HG02885 (cell line): ENCODE measurements around the gene ZNF263.
"Not testable (repeated sequence)": the region's sequence is repeated elsewhere in the genome, so short reads cannot be mapped to it uniquely, and the experiment has no call there.

Experiments used
- ATAC-seq: cut with Tn5 transposase; IDR thresholded peaks from one replicate; pipeline ENCODE4 v1.9.1; 2021; ENCODE audit warnings: mild to moderate bottlenecking; ENCODE audit not compliant: unreplicated experiment, poor library complexity

ZNF263 gene

DNA sequence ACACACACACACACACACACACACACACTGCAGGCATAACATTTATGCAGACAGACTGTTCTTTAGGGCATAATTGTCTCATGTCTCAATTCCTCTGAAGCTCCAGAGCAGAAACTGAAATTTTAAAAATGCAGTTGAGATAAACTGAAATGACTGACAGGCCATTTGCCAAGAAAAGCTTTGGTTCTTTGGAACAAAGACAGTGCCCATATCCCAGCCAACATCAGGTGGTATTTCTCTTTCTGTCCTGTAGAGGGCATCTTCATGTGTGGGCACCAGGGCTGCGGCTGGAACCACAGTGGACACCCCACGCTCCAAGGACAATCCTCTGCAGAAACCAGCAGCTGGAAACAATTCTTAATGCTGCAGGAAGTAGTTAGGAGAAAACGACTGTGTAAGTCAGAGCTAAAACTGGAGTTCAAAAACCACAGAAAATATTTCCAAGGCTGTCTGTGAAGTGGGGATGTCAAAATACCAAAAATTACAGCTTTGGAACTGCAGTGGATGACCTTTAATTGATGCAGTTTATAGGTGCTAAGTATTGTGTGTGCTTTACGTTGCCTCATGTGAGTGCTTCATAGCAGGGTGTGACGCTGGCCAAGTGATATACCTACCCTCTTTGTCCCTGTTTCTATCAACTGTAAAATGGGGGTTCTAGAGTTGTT is 16.3 kb upstream of the ZNF263 start:
- no peak for ATAC-seq

DNA sequence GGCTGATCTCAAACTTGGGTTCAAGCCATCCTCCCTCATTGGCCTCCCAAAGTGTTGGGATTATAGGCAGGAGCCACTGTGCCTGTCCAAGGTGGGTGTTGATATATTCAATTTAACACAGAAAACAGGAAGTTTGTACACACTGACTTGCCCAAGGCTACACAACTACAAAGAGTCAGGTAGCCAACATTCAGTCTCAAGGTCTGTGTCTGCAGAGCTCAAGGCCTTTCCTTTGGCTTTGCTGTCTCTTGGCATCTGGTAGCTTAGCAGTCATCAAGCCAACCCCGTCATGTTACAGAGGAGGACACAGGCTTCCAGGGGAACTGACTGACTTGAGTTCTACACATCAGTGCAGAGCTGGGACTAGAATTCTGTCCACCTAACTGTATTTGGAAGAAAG is 15.0 kb upstream of the ZNF263 start:
- ATAC-seq, result no peak

DNA sequence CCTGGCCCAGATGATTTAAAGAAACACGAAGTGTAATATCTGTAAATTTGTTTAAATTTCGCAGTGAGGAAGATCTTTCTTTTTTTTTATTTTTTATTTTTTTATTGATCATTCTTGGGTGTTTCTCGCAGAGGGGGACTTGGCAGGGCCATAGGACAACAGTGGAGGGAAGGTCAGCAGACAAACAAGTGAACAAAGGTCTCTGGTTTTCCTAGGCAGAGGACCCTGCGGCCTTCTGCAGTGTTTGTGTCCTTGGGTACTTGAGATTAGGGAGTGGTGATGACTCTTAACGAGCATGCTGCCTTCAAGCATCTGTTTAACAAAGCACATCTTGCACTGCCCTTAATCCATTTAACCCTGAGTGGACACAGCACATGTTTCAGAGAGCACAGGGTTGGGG is 12.6 kb upstream of the ZNF263 start:
- ATAC-seq, result not testable (repeated sequence)

DNA sequence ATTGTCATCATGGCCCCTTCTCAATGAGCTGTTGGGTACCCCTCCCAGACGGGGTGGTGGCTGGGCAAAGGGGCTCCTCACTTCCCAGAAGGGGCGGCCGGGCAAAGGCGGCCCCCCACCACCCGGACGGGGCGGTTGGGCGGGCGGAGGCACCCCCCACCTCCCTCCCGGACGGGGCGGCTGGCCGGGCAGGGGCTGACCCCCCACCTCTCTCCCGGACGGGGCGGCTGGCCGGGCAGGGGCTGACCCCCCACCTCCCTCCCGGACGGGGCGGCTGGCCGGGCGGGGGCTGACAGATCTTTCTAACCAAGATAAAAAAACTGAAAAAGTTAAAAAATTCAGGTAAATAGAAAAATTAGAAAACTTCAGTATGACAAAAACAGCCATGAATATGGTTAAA is 12.0 kb upstream of the ZNF263 start:
- not testable (repeated sequence) for ATAC-seq

DNA sequence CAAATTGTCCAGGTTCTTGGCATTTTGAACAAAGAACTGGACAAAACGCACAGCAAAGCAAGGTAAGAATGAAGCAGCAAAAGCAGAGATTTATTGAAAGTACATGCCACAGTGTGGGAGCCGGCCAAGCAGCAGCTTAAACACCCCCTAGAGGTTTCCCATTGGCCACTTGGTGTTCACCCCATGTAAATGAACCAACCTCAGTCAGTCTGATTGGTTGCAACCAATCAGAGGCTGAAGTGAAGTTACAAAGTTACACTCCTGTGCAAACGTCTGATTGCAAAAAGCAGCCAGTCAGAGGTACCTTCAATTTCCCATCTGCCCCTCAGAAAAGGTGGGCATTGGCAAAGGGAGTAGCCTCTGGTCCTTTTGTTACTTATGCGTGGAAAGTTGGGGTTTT is 8.8 kb upstream of the ZNF263 start:
- no peak for ATAC-seq

DNA sequence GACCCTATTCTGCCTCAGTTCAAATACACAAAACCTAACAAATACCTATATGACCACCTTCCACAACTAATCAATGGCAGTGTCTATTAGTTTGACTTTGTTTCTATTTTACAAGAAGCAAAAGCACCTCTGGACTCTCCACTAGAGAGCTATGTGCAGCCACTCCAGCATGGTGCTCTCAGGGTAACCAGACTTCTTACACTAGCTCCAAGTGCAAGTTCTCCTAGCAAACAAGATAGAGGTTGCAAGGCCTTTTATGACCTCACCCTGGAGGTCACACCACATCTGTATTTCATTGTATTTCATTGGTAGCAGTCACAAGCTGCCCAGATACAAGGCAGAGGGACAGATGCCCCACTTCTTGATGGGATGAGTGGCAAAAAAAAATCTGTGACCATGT is 8.3 kb upstream of the ZNF263 start:
- no peak for ATAC-seq

DNA sequence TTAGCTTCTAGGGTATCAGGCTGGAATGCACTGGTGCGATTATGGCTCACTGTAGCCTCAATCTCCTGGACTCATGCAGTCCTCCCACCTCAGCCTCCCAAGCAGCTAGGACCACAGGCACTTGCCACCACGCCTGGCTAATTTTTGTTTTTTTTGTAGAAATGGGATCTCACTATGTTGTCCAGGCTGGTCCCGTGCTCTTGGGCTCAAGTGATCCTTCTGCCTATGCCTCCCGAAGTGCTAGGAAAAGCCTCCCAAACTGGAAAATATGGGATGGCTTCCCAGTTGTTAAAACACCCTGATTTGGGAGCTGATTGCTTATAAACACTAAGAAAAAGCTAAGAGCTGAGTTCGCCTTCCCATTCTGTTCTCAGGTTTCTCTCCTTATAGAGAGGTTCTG is 6.6 kb upstream of the ZNF263 start:
- no peak for ATAC-seq

DNA sequence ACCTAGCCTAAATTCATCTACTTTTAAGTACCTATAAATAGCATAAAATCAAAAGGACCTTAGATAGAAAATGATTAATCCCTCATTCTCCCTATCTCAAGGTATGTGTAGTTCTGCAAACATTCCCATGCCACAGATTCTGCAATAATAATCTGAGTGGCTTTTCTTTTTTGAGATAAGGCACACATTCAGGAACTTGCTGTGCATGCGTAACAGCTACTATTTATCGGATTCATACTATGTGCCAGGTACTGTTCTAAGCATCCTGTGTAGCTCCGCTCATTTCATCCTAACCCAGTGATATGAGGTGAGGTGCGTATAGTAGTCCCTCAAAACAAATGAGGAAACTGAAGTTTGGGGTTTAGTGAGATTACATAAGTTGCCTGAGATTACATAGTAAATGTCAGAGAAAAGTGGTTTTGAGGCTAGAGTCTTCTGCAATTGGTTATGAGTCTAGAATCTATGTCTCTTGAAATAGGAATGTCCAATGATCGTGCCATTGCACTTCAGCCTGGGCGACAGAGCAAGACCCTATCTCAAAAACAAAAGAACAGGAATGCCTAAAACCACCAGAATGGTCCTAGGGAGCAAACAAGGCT is 2.0 kb upstream of the ZNF263 start:
- ATAC-seq, result no peak

DNA sequence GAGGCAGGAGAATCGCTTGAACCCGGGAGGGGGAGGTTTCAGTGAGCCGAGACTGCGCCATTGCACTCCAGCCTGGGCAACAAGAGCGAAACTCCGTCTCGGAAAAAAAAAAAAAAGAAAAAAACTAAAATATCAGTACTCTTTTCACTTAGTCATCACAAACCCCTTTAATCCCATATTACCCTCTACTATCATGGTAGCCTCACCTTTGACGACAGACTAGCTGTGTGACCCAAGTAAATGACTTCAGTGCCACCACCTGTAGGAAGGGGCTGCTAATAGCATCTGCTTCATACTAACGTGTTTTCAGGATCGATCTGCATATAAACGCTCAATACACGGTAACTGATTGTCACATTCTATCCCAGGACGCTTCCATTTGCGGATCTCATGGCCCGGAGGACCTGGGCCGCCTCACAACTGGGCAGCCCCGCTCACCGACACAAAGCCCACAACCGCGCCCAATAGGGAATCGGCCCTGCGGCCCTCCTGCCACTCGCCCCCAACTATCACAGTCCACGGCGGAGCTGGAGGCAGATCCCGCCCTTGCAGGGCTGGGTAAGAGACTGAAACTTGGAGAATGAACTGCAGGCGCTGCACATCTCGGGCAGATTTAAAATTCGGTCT is 1.1 kb upstream of the ZNF263 start:
- ATAC-seq, result peak; percentile 13

DNA sequence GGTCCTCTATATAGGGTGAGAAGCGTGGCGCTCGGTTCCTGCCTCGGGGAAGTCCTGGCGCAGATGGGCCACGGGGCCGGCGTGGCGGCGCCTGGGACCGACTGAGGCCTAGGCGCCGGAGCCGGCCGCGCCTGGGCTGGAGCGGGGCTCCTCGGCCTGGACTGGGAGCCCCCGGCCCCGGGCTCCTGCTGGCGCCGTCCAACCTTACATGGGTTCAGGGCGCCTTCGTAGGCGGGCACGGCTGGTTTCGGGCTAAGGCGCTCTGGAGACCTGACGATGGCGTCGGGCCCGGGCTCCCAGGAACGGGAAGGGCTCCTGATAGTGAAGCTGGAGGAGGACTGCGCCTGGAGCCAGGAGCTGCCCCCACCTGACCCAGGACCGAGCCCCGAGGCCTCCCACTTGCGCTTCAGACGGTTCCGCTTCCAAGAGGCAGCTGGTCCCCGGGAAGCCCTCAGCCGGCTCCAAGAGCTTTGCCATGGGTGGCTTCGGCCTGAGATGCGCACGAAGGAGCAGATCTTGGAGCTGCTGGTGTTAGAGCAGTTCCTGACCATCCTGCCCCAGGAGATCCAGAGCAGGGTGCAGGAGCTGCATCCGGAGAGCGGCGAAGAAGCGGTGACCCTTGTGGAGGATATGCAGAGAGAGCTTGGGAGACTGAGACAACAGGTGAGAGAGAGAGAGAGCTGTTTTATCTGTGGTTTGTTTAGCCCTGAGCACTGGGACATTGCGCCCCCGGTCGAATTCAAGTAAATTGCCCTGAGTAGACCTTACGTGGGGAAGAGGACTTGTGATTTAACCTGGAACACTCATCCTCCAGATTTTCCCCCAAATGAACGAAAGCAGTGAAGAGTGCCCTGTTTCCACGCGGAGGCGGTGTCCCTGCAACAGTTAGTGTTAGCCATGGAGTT is 504 bp downstream of the ZNF263 start:
- ATAC-seq, result peak; percentile 1

DNA sequence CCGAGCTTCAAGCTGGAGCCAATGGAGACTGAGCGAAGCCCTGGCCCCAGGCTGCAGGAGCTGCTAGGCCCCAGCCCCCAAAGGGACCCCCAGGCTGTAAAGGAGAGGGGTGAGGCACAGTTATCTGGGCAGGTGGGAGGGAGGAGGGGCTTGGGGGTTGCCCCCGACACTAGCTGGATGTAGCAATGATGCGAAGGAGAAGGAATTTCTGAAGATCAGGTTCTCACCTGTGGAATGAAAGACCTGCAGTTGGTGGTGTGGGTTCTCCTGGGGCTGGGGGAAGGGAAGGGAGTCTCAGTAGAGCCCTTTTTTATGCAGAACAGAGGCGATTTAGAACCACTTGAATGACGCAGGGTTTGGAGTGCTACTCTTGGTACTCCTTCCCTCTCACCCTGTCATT is 1.8 kb downstream of the ZNF263 start:
- no peak for ATAC-seq

DNA sequence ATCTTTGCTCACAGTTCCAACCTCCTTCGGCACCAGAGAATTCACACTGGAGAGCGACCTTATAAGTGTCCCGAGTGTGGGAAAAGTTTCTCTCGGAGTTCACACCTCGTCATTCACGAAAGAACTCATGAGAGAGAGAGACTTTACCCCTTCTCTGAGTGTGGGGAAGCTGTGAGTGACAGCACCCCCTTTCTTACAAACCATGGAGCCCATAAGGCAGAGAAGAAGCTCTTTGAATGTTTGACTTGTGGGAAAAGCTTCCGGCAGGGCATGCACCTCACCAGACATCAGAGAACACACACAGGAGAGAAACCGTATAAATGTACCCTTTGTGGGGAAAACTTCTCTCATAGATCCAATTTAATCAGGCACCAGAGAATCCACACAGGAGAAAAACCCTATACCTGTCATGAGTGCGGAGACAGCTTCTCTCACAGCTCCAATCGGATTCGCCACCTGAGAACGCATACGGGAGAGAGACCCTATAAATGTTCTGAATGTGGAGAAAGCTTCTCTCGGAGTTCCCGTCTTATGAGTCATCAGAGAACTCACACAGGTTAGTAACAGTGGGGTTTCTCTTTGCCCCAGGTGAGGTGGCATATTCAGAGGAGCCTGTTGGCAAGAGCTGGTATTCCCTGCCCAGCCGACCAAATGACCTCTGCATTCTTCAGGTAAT is 6.8 kb downstream of the ZNF263 start:
- ATAC-seq, result no peak

DNA sequence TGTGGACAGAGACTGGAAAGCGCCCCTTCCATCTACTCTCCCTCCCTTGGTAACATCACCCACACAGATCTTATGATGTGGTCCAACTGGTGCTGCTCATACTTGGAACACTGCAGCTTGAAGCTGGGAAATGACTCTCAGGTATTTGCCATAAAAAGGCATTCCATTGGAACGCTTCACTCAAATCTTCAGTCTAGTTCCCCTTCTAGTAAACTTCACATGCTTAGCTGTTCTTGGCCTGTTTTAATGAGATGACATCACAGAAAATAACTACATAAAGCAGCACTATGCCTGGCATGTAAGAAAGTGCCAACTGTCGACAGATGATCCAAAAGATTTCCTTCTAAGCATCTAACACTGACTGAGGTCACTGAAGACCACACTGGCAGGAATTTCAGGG is 9.3 kb downstream of the ZNF263 start:
- no peak for ATAC-seq

DNA sequence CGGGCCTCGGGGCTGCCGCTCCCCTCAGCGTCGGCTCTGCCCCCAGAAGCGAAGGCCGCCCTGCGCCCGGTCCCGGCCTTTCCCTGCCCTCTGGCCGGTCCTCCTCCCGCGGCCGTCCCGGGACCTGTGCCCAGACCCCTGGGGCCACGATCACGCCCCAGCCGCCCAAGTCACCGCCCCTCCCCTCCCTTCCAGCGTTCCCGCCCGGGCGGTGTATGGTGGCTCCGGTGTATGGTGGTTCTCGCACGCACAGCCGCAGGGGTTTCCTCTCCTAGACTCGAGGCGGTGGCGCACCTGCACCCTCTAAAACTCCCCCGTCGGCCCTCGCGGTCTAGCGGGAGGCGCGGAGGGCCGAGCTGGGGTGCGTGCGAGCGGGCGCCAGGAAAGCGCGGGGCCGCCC is 11.9 kb downstream of the ZNF263 start:
- ATAC-seq, result no peak

DNA sequence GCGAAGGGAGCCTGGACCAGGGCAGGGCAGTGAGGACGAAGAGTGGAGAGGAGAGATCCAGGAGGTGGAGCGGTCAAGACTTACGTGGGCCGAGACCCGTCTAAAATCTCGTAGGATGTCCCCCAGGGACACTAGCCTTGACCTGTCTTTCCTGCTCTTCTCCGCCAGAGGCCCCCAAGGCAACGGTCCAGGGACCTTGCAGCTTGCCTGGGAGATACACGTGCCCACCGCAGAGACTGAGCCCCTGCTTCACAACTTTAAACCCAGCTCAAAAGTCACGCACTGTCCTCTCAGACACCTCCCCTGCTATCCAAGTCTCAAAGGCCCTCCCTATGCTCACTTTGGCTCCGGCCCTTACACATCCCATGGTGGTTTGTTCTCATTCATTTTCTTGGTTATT is 12.5 kb downstream of the ZNF263 start:
- ATAC-seq, result no peak

DNA sequence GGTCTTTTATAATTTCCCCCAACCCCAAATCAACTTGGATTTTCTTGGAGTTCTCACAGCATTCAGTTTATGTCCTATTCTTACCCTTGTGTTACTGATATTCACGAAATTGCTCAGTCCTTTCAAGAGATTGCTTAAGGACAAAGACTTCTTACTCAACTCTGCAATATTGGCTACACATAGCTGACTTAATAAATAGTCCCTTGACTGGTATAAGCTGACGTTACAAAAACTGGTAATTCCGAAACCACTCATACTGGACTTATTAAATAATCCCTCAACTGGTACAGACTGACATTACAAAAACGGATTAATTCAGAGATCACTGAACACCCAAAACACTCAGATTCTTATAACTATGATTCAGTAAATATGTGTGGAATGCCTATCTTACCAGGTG is 21.1 kb downstream of the ZNF263 start:
- ATAC-seq, result no peak

DNA sequence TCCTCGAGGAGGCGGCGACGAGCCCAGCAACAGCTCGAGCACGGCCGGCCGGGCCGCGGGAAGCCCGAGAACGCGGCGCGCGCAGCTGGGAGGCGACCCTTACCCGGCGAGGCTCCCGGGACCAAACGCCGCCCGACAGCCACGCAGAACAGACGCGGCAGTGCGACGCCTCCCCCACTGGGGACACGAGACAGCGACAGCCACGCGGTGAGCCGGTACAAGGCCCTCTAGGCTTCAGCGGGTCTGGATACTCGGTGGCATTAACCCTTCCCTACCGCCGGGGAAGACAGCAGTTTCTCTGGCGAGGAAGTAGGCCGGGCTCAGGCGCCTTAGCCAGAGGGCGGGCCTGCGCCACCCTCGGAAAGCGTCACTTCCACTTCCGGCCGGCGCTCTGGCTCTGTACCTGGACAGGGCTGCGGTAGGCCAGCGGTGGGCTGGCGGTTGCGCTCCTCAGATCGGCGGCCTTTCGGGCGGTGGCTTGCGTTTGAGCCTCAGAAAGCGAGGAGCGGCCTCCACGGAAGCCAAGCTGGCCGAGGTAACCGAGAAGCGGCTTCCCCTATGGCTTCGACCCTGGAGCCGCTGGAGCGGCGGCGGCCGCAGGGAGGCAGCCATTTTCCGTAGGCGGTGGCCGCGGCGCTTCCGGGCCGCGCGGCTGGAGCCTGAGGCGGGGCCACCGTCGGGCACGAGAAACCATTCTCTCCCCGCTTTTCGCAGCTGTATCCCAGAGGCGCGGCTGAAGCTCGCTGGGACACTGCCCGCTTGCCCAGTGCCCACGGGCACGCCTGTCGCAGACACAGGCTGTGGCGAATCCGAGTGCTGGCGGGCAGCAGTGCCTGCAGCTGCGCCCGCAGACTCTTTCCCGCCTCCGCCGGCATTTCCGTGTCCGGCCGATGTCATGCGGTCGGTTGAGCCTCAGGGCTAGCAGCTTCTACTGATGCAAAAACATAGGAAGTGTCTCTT is 22.1 kb downstream of the ZNF263 start, which contains the start of the genes TIGD7 and ZNF75A:
Gene TIGD7, minus strand, starts transcription at position 322 of the 960 bp plus-strand sequence. CDS start 4,816 bp downstream, outside the sequence.
Gene ZNF75A, plus strand, starts transcription at position 389 of the 960 bp plus-strand sequence. CDS start 2,932 bp downstream, outside the sequence.
- peak; percentile 90 for ATAC-seq

DNA sequence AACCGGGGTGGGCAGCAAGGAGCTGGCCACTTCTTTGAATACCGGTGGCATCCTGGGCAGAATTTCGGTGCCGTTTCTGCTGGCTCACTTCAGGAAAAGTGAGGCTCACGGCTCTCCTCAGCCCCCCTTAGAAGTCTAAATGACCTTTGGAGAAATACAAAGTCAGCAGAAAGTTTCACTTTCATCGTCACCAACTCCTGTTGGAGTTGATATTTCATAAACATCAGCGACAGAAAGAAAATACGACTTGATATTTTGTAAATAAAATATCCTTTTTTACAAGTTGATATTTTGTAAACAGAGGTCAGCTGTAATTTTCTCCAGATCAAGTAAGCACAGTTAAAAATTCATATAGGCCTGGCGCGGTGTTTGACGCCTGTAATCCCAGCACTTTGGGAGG is 22.8 kb downstream of the ZNF263 start:
- no peak for ATAC-seq

DNA sequence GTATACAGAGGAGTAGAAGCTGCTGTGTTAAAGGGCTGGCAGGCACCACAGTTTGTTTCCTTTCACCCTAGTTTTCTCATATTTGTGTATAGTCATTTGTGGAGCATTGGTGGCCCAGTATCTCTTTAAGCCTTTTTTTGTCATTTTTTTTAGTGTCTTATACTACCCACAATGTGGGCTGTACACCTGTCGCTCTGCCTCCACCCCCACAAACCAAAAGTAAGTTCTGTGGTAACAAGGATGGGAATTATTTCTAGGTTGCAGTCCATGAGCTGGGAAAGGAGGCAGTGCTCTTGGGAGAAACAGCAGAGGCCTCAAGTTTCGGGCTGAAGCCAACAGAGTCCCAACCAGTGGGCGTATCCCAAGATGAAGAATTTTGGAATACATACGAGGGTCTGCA is 28.2 kb downstream of the ZNF263 start:
- ATAC-seq, result no peak
